ENCODE measurements around the gene TIMM13.
A peak's percentile ranks its signal among the peaks of the same experiment; 100 is the strongest.

Gene TIMM13

GRCh38 chr19:2429917-2430535 is 2.6 kb upstream of the TIMM13 start:
- TF ChIP-seq EZH2phosphoT487 (conservative IDR thresholded peaks at IDR 0.05; ENCODE audit: low read length) = no peak
- TF ChIP-seq CTCF (IDR thresholded peaks at IDR 0.05; ENCODE audit: insufficient read depth, low read length, poor library complexity, severe bottlenecking) = no peak
- Histone ChIP-seq H3K79me2 (ENCODE audit: insufficient read depth, low read length) (peaks cover 21% of the 10 kb centered on the region), H3K9me2 (replicated peaks; ENCODE audit: insufficient read depth, low read length) (no peaks in the 10 kb centered on the region), H3K27ac (ENCODE audit: low read depth, low read length) (no peak overlapping the region), H2AFZ (ENCODE audit: low read depth, low read length, severe bottlenecking) (no peak overlapping the region), H4K20me1 (ENCODE audit: low read depth, low read length) (no peaks in the 10 kb centered on the region; the same call in 1 of the 2 replicates), H3K27me3 (ENCODE audit: low read length) (no peaks in the 10 kb centered on the region), H3K36me3 (ENCODE audit: low read length) (no peaks in the 10 kb centered on the region), H3K4me3 (ENCODE audit: insufficient read depth, low read length, poor library complexity, severe bottlenecking) (no peak overlapping the region), H3F3A (ENCODE audit: insufficient read depth) (peaks cover 8% of the 10 kb centered on the region), H3K9me3 (ENCODE audit: insufficient read depth, low read length) (no peaks in the 10 kb centered on the region), H3K4me2 (ENCODE audit: low read depth, low read length, poor library complexity, severe bottlenecking) (no peak overlapping the region), H3K9ac (ENCODE audit: low read length) (no peak overlapping the region)

GRCh38 chr19:2428756-2429711 is 1.6 kb upstream of the TIMM13 start:
- Histone ChIP-seq H3K27me3 (ENCODE audit: low read length) (no peaks in the 10 kb centered on the region), H3K9ac (ENCODE audit: low read length) (no peak overlapping the region), H3K79me2 (ENCODE audit: insufficient read depth, low read length) (peaks cover 29% of the 10 kb centered on the region), H3K4me3 (ENCODE audit: insufficient read depth, low read length, poor library complexity, severe bottlenecking) (no peak overlapping the region), H3F3A (ENCODE audit: insufficient read depth) (peaks cover 8% of the 10 kb centered on the region), H3K27ac (ENCODE audit: low read depth, low read length) (no peak overlapping the region), H3K9me2 (replicated peaks; ENCODE audit: insufficient read depth, low read length) (no peaks in the 10 kb centered on the region), H3K36me3 (ENCODE audit: low read length) (no peaks in the 10 kb centered on the region), H2AFZ (ENCODE audit: low read depth, low read length, severe bottlenecking) (no peak overlapping the region), H3K9me3 (ENCODE audit: insufficient read depth, low read length) (no peaks in the 10 kb centered on the region), H4K20me1 (ENCODE audit: low read depth, low read length) (no peaks in the 10 kb centered on the region; the same call in 1 of the 2 replicates), H3K4me2 (ENCODE audit: low read depth, low read length, poor library complexity, severe bottlenecking) (no peak overlapping the region)
- TF ChIP-seq CTCF (IDR thresholded peaks at IDR 0.05; ENCODE audit: insufficient read depth, low read length, poor library complexity, severe bottlenecking) (no peak), EZH2phosphoT487 (conservative IDR thresholded peaks at IDR 0.05; ENCODE audit: low read length) (no peak)

- H3K9ac ChIP-seq (ENCODE audit: low read length) = no peak overlapping the region
- H3K27ac ChIP-seq (ENCODE audit: low read depth, low read length) = no peak overlapping the region
- no peaks in the 10 kb centered on the region for H3K27me3 ChIP-seq (ENCODE audit: low read length)
- H4K20me1 ChIP-seq (ENCODE audit: low read depth, low read length) = no peaks in the 10 kb centered on the region; the same call in 1 of the 2 replicates
- peaks cover 31% of the 10 kb centered on the region for H3K79me2 ChIP-seq (ENCODE audit: insufficient read depth, low read length)
- H3K9me2 ChIP-seq (replicated peaks; ENCODE audit: insufficient read depth, low read length) = no peaks in the 10 kb centered on the region
- H3K4me2 ChIP-seq (ENCODE audit: low read depth, low read length, poor library complexity, severe bottlenecking) = peak overlapping the region; percentile 61
- H3K9me3 ChIP-seq (ENCODE audit: insufficient read depth, low read length) = no peaks in the 10 kb centered on the region
- peaks cover 8% of the 10 kb centered on the region for H3F3A ChIP-seq (ENCODE audit: insufficient read depth)
- no peak overlapping the region for H3K4me3 ChIP-seq (ENCODE audit: insufficient read depth, low read length, poor library complexity, severe bottlenecking)
- H2AFZ ChIP-seq (ENCODE audit: low read depth, low read length, severe bottlenecking) = no peak overlapping the region
- TF ChIP-seq EZH2phosphoT487 (conservative IDR thresholded peaks at IDR 0.05; ENCODE audit: low read length) = no peak
- no peak for TF ChIP-seq CTCF (IDR thresholded peaks at IDR 0.05; ENCODE audit: insufficient read depth, low read length, poor library complexity, severe bottlenecking)
- H3K36me3 ChIP-seq (ENCODE audit: low read length) = no peaks in the 10 kb centered on the region
Measured at GRCh38 chr19:2428321-2428690, 920 bp upstream of the TIMM13 start.

Data from SU-DHL-6 (cell line).